OCI-LY7 (cell line): ENCODE data around the gene MTUS2. TPM values are rescaled to one million over a fixed set of nuclear protein-coding genes. Genes with fewer than 3 reads are reported as not detected.

Source experiments
- BruUV-seq: library from RNA; stranded (reverse); fragments of 400-500 nt; replicated peaks from 2 replicates; lab custom pipeline; 2021; lab: Mats Ljungman, UMichigan
- CTCF ChIA-PET: fragments of 300-600 bp; sonication (Branson Sonifier 250); formaldehyde crosslinking; loops from one replicate; lab custom pipeline; 2022; ENCODE audit warnings: antibody characterized with exemption; ENCODE audit not compliant: unreplicated experiment; lab: Charles Lee
- POLR2A ChIA-PET: fragments of 300-600 bp; sonication (Branson Sonifier 250); formaldehyde crosslinking; loops from one replicate; lab custom pipeline; 2022; ENCODE audit warnings: antibody characterized with exemption; lab: Charles Lee
- DNase-seq: peaks from one replicate; pipeline ENCODE4 v3.0.0-alpha.2; 2015; ENCODE audit warnings: low spot score
- H2AFZ ChIP-seq: fragments of 200-600 bp; sonication (generic), shearing (Covaris generic); 2 replicates; pipeline ENCODE4 v1.6.1; 2014; ENCODE audit warnings: mild to moderate bottlenecking, antibody characterized with exemption, low read length, moderate library complexity
- H3K27ac ChIP-seq: fragments of 200-600 bp; sonication (generic); 2 replicates; pipeline ENCODE4 v1.5.1; 2014; ENCODE audit warnings: mixed run types, low read depth, mild to moderate bottlenecking, moderate library complexity, low read length, inconsistent platforms; ENCODE audit not compliant: poor library complexity, severe bottlenecking
- H3K36me3 ChIP-seq: fragments of 200-600 bp; sonication (generic); 2 replicates; pipeline ENCODE4 v1.6.1; 2014; ENCODE audit warnings: mild to moderate bottlenecking, antibody characterized with exemption, low read length, moderate library complexity, mixed read lengths; ENCODE audit not compliant: insufficient read depth
- H3K4me1 ChIP-seq: fragments of 200-600 bp; sonication (generic); 2 replicates; pipeline ENCODE4 v1.5.1; 2014; ENCODE audit warnings: mild to moderate bottlenecking, low read length; ENCODE audit not compliant: insufficient read depth, poor library complexity, severe bottlenecking
- H3K4me2 ChIP-seq: fragments of 200-600 bp; sonication (generic); 2 replicates; pipeline ENCODE4 v1.6.1; 2014; ENCODE audit warnings: mild to moderate bottlenecking, low read length
- H3K4me3 ChIP-seq: fragments of 200-600 bp; sonication (generic); 2 replicates; pipeline ENCODE4 v1.5.1; 2014; ENCODE audit warnings: mild to moderate bottlenecking, low read depth, low read length; ENCODE audit not compliant: poor library complexity, severe bottlenecking
- H3K79me2 ChIP-seq: fragments of 200-600 bp; sonication (generic); 2 replicates; pipeline ENCODE4 v1.6.1; 2016; ENCODE audit warnings: low read depth, mild to moderate bottlenecking, low read length, moderate library complexity, mixed read lengths; ENCODE audit not compliant: insufficient read depth
- H3K9me2 ChIP-seq: fragments of 200-600 bp; sonication (generic); 2 replicates; pipeline ENCODE4 v1.6.1; 2016; ENCODE audit warnings: mild to moderate bottlenecking, low read length, mixed read lengths; ENCODE audit not compliant: insufficient read depth
- H3K9me3 ChIP-seq: fragments of 200-600 bp; sonication (generic); 2 replicates; pipeline ENCODE4 v1.6.1; 2014; ENCODE audit warnings: mild to moderate bottlenecking, mixed run types, low read length, mixed read lengths
- H4K20me1 ChIP-seq: fragments of 200-600 bp; sonication (generic); 2 replicates; pipeline ENCODE4 v1.6.1; 2014; ENCODE audit warnings: mild to moderate bottlenecking, antibody characterized with exemption, low read length, moderate library complexity, mixed read lengths; ENCODE audit not compliant: insufficient read depth
- EZH2phosphoT487 ChIP-seq: fragments of 200-600 bp; sonication (generic); IDR thresholded peaks from 2 replicates; pipeline ENCODE4 v1.6.1; 2018; ENCODE audit warnings: low read depth, borderline replicate concordance, mild to moderate bottlenecking, mixed run types, antibody characterized with exemption, low read length, moderate library complexity, mixed read lengths
- intact Hi-C: fragments of 100-400 bp; cut with micrococcal nuclease; formaldehyde crosslinking; loops from one replicate; pipeline ENCODE4 v1.10.0; 2022; ENCODE audit not compliant: unreplicated experiment
- total RNA-seq, 2 experiments: library from RNA; depleted of rRNA in 1 of 2; stranded (reverse); fragments of >200 nt in 1 of 2; shearing (Covaris generic) in 1 of 2; gene quantifications; 2 replicates each; pipeline ENCODE4 v1.2.3, GENCODE V29; 2014 to 2022
- TF ChIP-seq, protein P1 (sequence below): fragments of 200-600 bp; sonication (generic); conservative IDR thresholded peaks from 2 replicates; pipeline ENCODE4 v1.5.1; 2014; ENCODE audit warnings: mild to moderate bottlenecking, antibody characterized with exemption, low read length, moderate library complexity, mixed read lengths

MTUS2 gene
- total RNA-seq, 2 experiments from 2014 or later, result 0.16 to 9.8 TPM

DNA sequence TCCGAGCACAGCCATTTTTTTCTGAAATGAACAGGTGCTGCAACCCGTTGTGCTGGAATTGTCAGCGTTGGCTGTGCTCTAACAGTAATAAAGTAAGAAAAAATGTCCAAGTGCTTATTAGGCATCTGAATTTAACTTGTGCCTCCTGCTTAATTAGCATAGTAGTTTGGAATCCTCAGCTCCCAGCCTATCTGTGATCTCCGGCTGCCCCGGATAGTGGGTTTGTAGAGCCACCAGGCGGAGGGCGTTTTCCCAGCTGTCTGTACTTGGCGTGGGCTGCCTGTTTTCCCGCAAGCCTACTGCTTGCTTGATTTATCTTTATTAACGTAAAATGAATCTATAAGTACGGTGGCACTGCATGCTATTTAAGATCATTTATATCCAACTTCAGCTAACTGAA lies 137.9 kb downstream of the MTUS2 start:
- Histone ChIP-seq H3K4me1 (no peaks in the 10 kb centered on the region), H3K79me2 (no peaks in the 10 kb centered on the region), H3K9me2 (no peaks in the 10 kb centered on the region), H3K4me2 (no peak overlapping the region), H4K20me1 (no peaks in the 10 kb centered on the region), H3K27ac (no peak overlapping the region), H2AFZ (no peak overlapping the region), H3K9me3 (no peaks in the 10 kb centered on the region), H3K4me3 (no peak overlapping the region), H3K36me3 (no peaks in the 10 kb centered on the region)
- no peak for DNase-seq
- TF ChIP-seq, protein P1, sequence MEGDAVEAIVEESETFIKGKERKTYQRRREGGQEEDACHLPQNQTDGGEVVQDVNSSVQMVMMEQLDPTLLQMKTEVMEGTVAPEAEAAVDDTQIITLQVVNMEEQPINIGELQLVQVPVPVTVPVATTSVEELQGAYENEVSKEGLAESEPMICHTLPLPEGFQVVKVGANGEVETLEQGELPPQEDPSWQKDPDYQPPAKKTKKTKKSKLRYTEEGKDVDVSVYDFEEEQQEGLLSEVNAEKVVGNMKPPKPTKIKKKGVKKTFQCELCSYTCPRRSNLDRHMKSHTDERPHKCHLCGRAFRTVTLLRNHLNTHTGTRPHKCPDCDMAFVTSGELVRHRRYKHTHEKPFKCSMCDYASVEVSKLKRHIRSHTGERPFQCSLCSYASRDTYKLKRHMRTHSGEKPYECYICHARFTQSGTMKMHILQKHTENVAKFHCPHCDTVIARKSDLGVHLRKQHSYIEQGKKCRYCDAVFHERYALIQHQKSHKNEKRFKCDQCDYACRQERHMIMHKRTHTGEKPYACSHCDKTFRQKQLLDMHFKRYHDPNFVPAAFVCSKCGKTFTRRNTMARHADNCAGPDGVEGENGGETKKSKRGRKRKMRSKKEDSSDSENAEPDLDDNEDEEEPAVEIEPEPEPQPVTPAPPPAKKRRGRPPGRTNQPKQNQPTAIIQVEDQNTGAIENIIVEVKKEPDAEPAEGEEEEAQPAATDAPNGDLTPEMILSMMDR, result no peak
- no peak for TF ChIP-seq EZH2phosphoT487
- ChIA-PET POLR2A (interaction anchor here (0.9 kb wide), 1 partner anchor 17 kb away, joined by 3 read pairs; no protein-coding TSS in a partner anchor), CTCF (no interaction called here)
- intact Hi-C loops, result no loop called here
- BruUV-seq, result no TSS peak

DNA sequence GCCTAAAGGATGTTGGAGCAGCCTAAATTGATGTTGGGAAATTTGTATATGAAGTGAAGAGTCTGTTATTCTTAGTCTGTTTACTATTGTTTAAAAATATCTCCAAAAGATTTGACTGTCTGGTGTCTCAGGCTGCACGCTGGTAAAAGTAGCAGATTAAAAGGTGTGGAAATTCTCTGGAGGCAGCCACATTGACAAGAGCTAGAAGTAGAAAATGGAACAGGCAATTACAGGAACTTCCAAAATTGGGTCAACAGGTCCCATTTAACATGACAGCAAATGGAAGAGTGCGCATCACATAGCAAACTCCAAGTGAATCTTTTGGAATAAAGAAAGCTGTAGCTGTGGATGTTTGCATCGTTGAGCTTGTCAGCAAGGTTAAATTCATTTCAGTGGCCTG lies 138.3 kb downstream of the MTUS2 start:
- TF ChIP-seq EZH2phosphoT487, result no peak
- TF ChIP-seq, protein P1, result no peak
- no peak for DNase-seq
- H2AFZ ChIP-seq, result no peak overlapping the region
- no peaks in the 10 kb centered on the region for H3K36me3 ChIP-seq
- H3K9me3 ChIP-seq, result no peaks in the 10 kb centered on the region
- H3K4me1 ChIP-seq, result no peaks in the 10 kb centered on the region
- H3K9me2 ChIP-seq, result no peaks in the 10 kb centered on the region
- H3K4me2 ChIP-seq, result no peak overlapping the region
- H3K27ac ChIP-seq, result no peak overlapping the region
- H3K79me2 ChIP-seq, result no peaks in the 10 kb centered on the region
- no peaks in the 10 kb centered on the region for H4K20me1 ChIP-seq
- POLR2A ChIA-PET, result interaction anchor here (0.9 kb wide), 1 partner anchor 17 kb away, joined by 3 read pairs; no protein-coding TSS in a partner anchor
- intact Hi-C loops, result no loop called here
- BruUV-seq, result no TSS peak
- CTCF ChIA-PET, result no interaction called here
- H3K4me3 ChIP-seq, result no peak overlapping the region

GRCh38 chr13:28964052-28964451 lies 143.9 kb downstream of the MTUS2 start:
- Histone ChIP-seq H3K4me3 (no peak overlapping the region), H3K9me2 (no peaks in the 10 kb centered on the region), H3K4me2 (no peak overlapping the region), H2AFZ (no peak overlapping the region), H4K20me1 (no peaks in the 10 kb centered on the region), H3K27ac (no peak overlapping the region), H3K9me3 (no peaks in the 10 kb centered on the region), H3K79me2 (no peaks in the 10 kb centered on the region), H3K36me3 (no peaks in the 10 kb centered on the region), H3K4me1 (no peaks in the 10 kb centered on the region)
- TF ChIP-seq, protein P1, result no peak
- TF ChIP-seq EZH2phosphoT487, result no peak
- DNase-seq, result no peak
- intact Hi-C loops, result no loop called here
- BruUV-seq, result no TSS peak
- POLR2A ChIA-PET, result no interaction called here
- CTCF ChIA-PET, result no interaction called here
